Testis (tissue), 2 donors: Measurements from ENCODE around the gene LEMD2.

Experiments used
- CTCF ChIP-seq, 3 experiments: fragments of 450-650 bp in 2 of 3; fragments of 200-600 bp in 1 of 3; sonication (generic) in 1 of 3; IDR thresholded peaks; one replicate each; pipeline ENCODE4 v1.5.1; 2016 to 2019; ENCODE audit warnings: antibody characterized with exemption in 3 of 3, mild to moderate bottlenecking in 2 of 3, moderate library complexity in 1 of 3
- POLR2A ChIP-seq: fragments of 450-650 bp; IDR thresholded peaks from one replicate; pipeline ENCODE4 v1.6.1; 2017; ENCODE audit warnings: antibody characterized with exemption, mild to moderate bottlenecking, moderate library complexity

GRCh38 chr6:33738879-33739278 lies 50.1 kb downstream of the LEMD2 start:
- TF ChIP-seq CTCF (IDR thresholded peaks at IDR 0.05) = no peak
- no peak for TF ChIP-seq POLR2A
